CD4-positive, alpha-beta T cell treated with Interferon alpha-2 for 1 hour (primary cell): ENCODE data around the gene DLST.

Source experiments
- DNase-seq, 2 donors: peaks; one replicate each; pipeline ENCODE4 v3.0.0-alpha.2; 2020 to 2022

The DLST gene

GRCh38 chr14:74897642-74898041 lies 15.9 kb downstream of the DLST start:
- no peak for DNase-seq

GRCh38 chr14:74898083-74898482 lies 16.4 kb downstream of the DLST start:
- no peak for DNase-seq

- DNase-seq, result no peak
Observed at GRCh38 chr14:74898694-74899093, 17.0 kb downstream of the DLST start.

- DNase-seq, result no peak
Observed at GRCh38 chr14:74902941-74903705, 21.4 kb downstream of the DLST start.

- no peak for DNase-seq
Observed at GRCh38 chr14:74904635-74905503, 23.2 kb downstream of the DLST start.

GRCh38 chr14:74905595-74906142 lies 24.0 kb downstream of the DLST start:
- DNase-seq, result peak; percentile 67 to 81

- DNase-seq, result no peak
Observed at GRCh38 chr14:74906925-74907521, 25.3 kb downstream of the DLST start.

GRCh38 chr14:74907744-74908143 lies 26.0 kb downstream of the DLST start:
- DNase-seq, result no peak

- no peak for DNase-seq
Observed at GRCh38 chr14:74908861-74909341, 27.2 kb downstream of the DLST start.

- no peak for DNase-seq
Observed at GRCh38 chr14:74909501-74909900, 27.8 kb downstream of the DLST start.

- DNase-seq, result no peak
Observed at GRCh38 chr14:74909911-74910310, 28.2 kb downstream of the DLST start.

- DNase-seq, result no peak
Observed at GRCh38 chr14:74910556-74910955, 28.8 kb downstream of the DLST start.

- no peak for DNase-seq
Observed at GRCh38 chr14:74911221-74911620, 29.5 kb downstream of the DLST start.

- DNase-seq, result no peak
Observed at GRCh38 chr14:74911704-74912103, 30.0 kb downstream of the DLST start.

GRCh38 chr14:74912111-74912510 lies 30.4 kb downstream of the DLST start:
- DNase-seq, result no peak

GRCh38 chr14:74912801-74913200 lies 31.1 kb downstream of the DLST start:
- DNase-seq, result no peak

GRCh38 chr14:74913393-74913910 lies 31.7 kb downstream of the DLST start:
- no peak for DNase-seq

GRCh38 chr14:74913986-74914573 lies 32.4 kb downstream of the DLST start:
- DNase-seq, result peak in 1 of 2 donors; percentile 26

GRCh38 chr14:74915426-74915825 lies 33.7 kb downstream of the DLST start:
- DNase-seq, result no peak

GRCh38 chr14:74915826-74916225 lies 34.1 kb downstream of the DLST start:
- DNase-seq, result no peak

- no peak for DNase-seq
Observed at GRCh38 chr14:74917178-74917543, 35.4 kb downstream of the DLST start.

GRCh38 chr14:74917646-74918081 lies 35.9 kb downstream of the DLST start:
- DNase-seq, result no peak

GRCh38 chr14:74918380-74918779 lies 36.7 kb downstream of the DLST start:
- DNase-seq, result no peak
